OCI-LY3 (cell line): ENCODE results near the gene TMPRSS2.

Source experiments
- EZH2phosphoT487 ChIP-seq: fragments of 200-600 bp; shearing (Covaris generic); IDR thresholded peaks from 2 replicates; pipeline ENCODE4 v1.6.1; 2018; ENCODE audit warnings: antibody characterized with exemption, mixed run types, low read depth
- TF ChIP-seq, protein P1 (sequence below): fragments of 200-600, 300-600 bp; sonication (generic); IDR thresholded peaks from 2 replicates; pipeline ENCODE4 v1.5.1; 2014; ENCODE audit warnings: antibody characterized with exemption, low read length, low read depth

DNA sequence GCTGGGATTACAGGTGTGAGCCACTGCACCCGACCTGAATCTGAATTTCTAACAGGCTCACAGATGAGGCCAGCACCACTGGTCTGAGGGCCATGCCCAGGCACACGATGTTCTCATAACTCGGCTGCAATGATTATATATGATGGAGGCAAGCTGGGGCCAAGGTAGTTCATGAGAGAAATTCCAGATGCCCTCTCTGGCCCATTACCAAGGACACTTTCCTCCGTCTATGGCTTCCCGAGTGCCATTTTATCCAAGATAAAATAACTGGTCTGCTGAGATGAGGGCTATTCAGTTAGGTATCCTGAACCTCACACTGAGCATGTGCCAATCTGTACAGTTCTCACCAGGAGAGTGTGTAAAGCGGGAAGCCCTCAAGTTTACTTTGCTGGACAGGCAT lies 16.5 kb downstream of the TMPRSS2 start:
- TF ChIP-seq, protein P1, sequence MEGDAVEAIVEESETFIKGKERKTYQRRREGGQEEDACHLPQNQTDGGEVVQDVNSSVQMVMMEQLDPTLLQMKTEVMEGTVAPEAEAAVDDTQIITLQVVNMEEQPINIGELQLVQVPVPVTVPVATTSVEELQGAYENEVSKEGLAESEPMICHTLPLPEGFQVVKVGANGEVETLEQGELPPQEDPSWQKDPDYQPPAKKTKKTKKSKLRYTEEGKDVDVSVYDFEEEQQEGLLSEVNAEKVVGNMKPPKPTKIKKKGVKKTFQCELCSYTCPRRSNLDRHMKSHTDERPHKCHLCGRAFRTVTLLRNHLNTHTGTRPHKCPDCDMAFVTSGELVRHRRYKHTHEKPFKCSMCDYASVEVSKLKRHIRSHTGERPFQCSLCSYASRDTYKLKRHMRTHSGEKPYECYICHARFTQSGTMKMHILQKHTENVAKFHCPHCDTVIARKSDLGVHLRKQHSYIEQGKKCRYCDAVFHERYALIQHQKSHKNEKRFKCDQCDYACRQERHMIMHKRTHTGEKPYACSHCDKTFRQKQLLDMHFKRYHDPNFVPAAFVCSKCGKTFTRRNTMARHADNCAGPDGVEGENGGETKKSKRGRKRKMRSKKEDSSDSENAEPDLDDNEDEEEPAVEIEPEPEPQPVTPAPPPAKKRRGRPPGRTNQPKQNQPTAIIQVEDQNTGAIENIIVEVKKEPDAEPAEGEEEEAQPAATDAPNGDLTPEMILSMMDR, result no peak
- no peak for TF ChIP-seq EZH2phosphoT487
